ENCODE results near the gene NID2.

Gene NID2

GRCh38 chr14:52026901-52027300 is 42.0 kb downstream of the NID2 start:
- no peaks in the 10 kb centered on the region for H3F3A ChIP-seq (ENCODE audit: control insufficient read depth, insufficient read depth)
- no peak overlapping the region for H3K4me3 ChIP-seq (ENCODE audit: low read length)
- H3K9me3 ChIP-seq (ENCODE audit: control insufficient read depth, insufficient read depth, low read length) = no peaks in the 10 kb centered on the region
- no peak overlapping the region for H3K27ac ChIP-seq (ENCODE audit: low read depth, low read length)
- H3K36me3 ChIP-seq (ENCODE audit: control insufficient read depth, low read length) = no peaks in the 10 kb centered on the region
- H3K4me1 ChIP-seq (ENCODE audit: control insufficient read depth, low read length) = no peaks in the 10 kb centered on the region
- no peaks in the 10 kb centered on the region for H3K79me2 ChIP-seq (ENCODE audit: control insufficient read depth, low read length)
- H4K20me1 ChIP-seq (ENCODE audit: control insufficient read depth, insufficient read depth, low read depth, low read length) = no peaks in the 10 kb centered on the region
- TF ChIP-seq EZH2phosphoT487 (IDR thresholded peaks at IDR 0.05; ENCODE audit: borderline replicate concordance, low read length) = no peak
- TF ChIP-seq CTCF (IDR thresholded peaks at IDR 0.05; ENCODE audit: low read depth, low read length, poor library complexity, severe bottlenecking) = no peak
- no peaks in the 10 kb centered on the region for H3K9me2 ChIP-seq (replicated peaks; ENCODE audit: control insufficient read depth, low read length)
- H3K4me2 ChIP-seq (ENCODE audit: low read length) = no peak overlapping the region
- H3K27me3 ChIP-seq (ENCODE audit: control insufficient read depth, low read length) = no peaks in the 10 kb centered on the region; the same call in 1 of the 2 replicates

GRCh38 chr14:52026017-52026660 is 42.7 kb downstream of the NID2 start:
- no peaks in the 10 kb centered on the region for H3K4me1 ChIP-seq (ENCODE audit: control insufficient read depth, low read length)
- H3K4me2 ChIP-seq (ENCODE audit: low read length) = no peak overlapping the region
- no peaks in the 10 kb centered on the region for H3K9me3 ChIP-seq (ENCODE audit: control insufficient read depth, insufficient read depth, low read length)
- H3K36me3 ChIP-seq (ENCODE audit: control insufficient read depth, low read length) = no peaks in the 10 kb centered on the region
- no peaks in the 10 kb centered on the region for H3K79me2 ChIP-seq (ENCODE audit: control insufficient read depth, low read length)
- no peaks in the 10 kb centered on the region for H3K9me2 ChIP-seq (replicated peaks; ENCODE audit: control insufficient read depth, low read length)
- H3F3A ChIP-seq (ENCODE audit: control insufficient read depth, insufficient read depth) = no peaks in the 10 kb centered on the region
- H3K27me3 ChIP-seq (ENCODE audit: control insufficient read depth, low read length) = peaks cover 2% of the 10 kb centered on the region
- no peaks in the 10 kb centered on the region for H4K20me1 ChIP-seq (ENCODE audit: control insufficient read depth, insufficient read depth, low read depth, low read length)
- no peak for TF ChIP-seq EZH2phosphoT487 (IDR thresholded peaks at IDR 0.05; ENCODE audit: borderline replicate concordance, low read length)
- no peak for TF ChIP-seq CTCF (IDR thresholded peaks at IDR 0.05; ENCODE audit: low read depth, low read length, poor library complexity, severe bottlenecking)
- H3K27ac ChIP-seq (ENCODE audit: low read depth, low read length) = no peak overlapping the region
- H3K4me3 ChIP-seq (ENCODE audit: low read length) = no peak overlapping the region

- Histone ChIP-seq H3K4me1 (ENCODE audit: control insufficient read depth, low read length) (no peaks in the 10 kb centered on the region), H4K20me1 (ENCODE audit: control insufficient read depth, insufficient read depth, low read depth, low read length) (no peaks in the 10 kb centered on the region), H3K9me2 (replicated peaks; ENCODE audit: control insufficient read depth, low read length) (no peaks in the 10 kb centered on the region), H3K36me3 (ENCODE audit: control insufficient read depth, low read length) (no peaks in the 10 kb centered on the region), H3K4me2 (ENCODE audit: low read length) (no peak overlapping the region), H3K27me3 (ENCODE audit: control insufficient read depth, low read length) (peaks cover 6% of the 10 kb centered on the region), H3K27ac (ENCODE audit: low read depth, low read length) (no peak overlapping the region), H3K9me3 (ENCODE audit: control insufficient read depth, insufficient read depth, low read length) (no peaks in the 10 kb centered on the region), H3K79me2 (ENCODE audit: control insufficient read depth, low read length) (no peaks in the 10 kb centered on the region), H3F3A (ENCODE audit: control insufficient read depth, insufficient read depth) (no peaks in the 10 kb centered on the region), H3K4me3 (ENCODE audit: low read length) (no peak overlapping the region)
- TF ChIP-seq EZH2phosphoT487 (IDR thresholded peaks at IDR 0.05; ENCODE audit: borderline replicate concordance, low read length) (no peak), CTCF (IDR thresholded peaks at IDR 0.05; ENCODE audit: low read depth, low read length, poor library complexity, severe bottlenecking) (no peak)
Observed at GRCh38 chr14:52025310-52025709, 43.5 kb downstream of the NID2 start.

Measured in DOHH2 (cell line).